CD4-positive, alpha-beta T cell treated with Interleukin-4 for 4 hours (primary cell): ENCODE data around the gene ARFRP1.

Source experiments
- DNase-seq: peaks from one replicate; pipeline ENCODE4 v3.0.0-alpha.2; 2020

ARFRP1 gene

GRCh38 chr20:63701329-63702035, 6.3 kb downstream of the ARFRP1 start:
- no peak for DNase-seq

DNA sequence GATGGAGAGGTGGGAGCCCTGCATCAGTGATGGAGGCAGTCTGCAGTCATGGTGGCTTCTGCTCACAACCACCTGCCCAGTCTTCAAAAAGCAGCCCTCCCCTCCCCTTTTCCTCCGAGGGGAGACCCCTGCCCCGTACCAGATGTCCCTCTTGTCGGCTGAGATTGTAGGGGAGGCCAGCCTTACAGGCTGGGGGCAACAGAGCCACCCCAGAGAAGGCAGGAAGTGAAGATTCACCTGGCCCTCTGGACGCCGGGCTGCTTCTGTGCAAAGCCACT, 6.8 kb downstream of the ARFRP1 start:
- no peak for DNase-seq

DNA sequence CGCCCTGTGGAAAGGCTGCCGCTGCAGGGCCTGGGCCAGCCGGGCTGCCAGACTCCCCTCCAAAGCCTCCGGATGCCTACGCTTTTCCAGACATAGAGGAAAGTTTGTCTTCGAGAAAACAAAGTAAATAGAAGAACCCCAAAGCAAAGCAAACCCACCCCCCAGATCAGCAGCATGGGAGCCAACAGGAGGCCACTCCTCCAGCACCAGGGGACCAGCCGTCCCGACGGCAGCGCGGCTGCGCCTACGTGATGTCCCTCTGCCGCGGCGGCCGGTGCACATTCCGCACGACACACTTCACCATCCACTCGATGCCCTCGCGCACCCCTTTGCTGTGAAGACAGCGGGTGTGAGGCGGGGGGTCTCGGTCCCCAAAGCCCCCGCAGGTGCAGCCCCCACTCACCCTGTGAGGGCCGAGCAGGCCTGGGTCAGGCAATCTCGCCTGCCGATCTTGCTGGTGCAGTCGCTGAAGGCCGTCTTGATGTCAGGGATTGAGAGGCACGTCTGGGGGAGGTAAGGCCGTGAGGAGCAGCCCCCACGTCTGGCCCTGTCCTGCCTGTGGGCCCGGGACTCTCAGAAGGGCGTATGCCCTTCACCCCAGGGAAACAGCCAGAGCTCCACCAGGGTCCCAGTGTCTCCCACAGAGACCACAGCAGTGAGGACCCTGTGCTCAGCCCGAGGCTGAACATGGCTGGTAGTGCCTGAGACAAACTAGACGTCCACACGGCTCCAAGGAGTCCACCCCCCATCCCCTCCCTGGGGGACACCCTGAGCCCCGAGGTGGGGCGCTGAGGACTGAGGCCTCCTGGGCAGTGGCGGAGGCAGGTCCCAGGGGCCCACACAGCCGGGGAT, 7.4 kb downstream of the ARFRP1 start:
- no peak for DNase-seq

GRCh38 chr20:63699466-63700198, 8.1 kb downstream of the ARFRP1 start:
- DNase-seq = no peak

- peak; percentile 39 for DNase-seq
These were observed 8.9 kb downstream of the ARFRP1 start for GRCh38 chr20:63698739-63699465.

GRCh38 chr20:63697868-63698545, 9.8 kb downstream of the ARFRP1 start:
- DNase-seq = no peak

- DNase-seq = no peak
These were observed 10.4 kb downstream of the ARFRP1 start for GRCh38 chr20:63697357-63697867.

DNA sequence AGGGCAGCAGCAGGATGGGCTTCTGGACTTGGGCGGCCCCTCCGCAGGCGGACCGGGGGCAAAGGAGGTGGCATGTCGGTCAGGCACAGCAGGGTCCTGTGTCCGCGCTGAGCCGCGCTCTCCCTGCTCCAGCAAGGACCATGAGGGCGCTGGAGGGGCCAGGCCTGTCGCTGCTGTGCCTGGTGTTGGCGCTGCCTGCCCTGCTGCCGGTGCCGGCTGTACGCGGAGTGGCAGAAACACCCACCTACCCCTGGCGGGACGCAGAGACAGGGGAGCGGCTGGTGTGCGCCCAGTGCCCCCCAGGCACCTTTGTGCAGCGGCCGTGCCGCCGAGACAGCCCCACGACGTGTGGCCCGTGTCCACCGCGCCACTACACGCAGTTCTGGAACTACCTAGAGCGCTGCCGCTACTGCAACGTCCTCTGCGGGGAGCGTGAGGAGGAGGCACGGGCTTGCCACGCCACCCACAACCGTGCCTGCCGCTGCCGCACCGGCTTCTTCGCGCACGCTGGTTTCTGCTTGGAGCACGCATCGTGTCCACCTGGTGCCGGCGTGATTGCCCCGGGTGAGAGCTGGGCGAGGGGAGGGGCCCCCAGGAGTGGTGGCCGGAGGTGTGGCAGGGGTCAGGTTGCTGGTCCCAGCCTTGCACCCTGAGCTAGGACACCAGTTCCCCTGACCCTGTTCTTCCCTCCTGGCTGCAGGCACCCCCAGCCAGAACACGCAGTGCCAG, 11.0 kb downstream of the ARFRP1 start, which contains the start of gene TNFRSF6B:
TSS of gene TNFRSF6B (plus strand) at position 25 of the 729 bp plus-strand sequence. CDS start at position 141, 116 bp downstream.
- no peak for DNase-seq

DNA sequence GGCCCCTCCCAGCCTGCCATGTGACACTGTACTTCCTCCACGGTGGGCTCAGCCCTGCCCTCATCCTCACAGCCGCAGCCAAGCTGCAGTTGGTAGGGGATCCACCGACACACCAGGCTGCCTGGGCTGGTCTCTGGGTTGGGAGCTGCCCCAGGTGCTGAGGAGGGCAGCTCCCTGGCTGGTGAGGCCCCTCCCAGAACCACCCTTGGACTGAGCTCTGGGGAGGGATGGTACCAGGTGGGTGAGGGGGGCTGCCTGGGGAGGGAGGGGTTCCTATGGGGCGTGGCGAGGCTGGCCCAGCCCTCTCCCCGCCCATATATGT, 11.5 kb downstream of the ARFRP1 start:
- DNase-seq = no peak

- no peak for DNase-seq
These were observed 12.1 kb downstream of the ARFRP1 start for GRCh38 chr20:63695424-63696305.

DNA sequence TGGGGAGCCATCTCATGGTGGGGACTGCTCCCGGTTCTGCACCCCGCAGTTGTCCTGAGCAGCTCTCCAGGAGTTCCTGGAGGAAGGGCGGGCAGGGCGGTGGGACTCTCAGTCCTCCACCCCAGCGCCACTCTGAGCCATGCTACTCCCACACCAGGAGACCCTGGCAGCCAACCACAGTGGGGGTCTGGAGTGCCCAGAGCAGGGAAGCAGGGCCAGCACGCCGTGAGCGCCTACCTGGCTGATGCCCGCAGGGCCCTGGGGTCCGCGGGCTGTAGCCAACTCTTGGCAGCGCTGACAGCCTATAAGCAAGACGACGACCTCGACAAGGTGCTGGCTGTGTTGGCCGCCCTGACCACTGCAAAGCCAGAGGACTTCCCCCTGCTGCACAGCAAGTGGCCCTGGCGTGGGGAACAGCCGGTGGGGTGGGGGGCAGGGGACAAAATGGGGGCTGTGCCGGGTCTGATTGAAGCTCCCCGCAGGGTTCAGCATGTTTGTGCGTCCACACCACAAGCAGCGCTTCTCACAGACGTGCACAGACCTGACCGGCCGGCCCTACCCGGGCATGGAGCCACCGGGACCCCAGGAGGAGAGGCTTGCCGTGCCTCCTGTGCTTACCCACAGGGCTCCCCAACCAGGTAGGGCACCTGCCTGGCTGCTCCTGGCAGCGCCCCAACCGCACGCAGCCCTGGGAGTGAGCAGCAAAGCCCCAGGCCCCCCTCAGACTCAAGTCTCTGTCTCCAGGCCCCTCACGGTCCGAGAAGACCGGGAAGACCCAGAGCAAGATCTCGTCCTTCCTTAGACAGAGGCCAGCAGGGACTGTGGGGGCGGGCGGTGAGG, 13.0 kb downstream of the ARFRP1 start:
- no peak for DNase-seq

DNA sequence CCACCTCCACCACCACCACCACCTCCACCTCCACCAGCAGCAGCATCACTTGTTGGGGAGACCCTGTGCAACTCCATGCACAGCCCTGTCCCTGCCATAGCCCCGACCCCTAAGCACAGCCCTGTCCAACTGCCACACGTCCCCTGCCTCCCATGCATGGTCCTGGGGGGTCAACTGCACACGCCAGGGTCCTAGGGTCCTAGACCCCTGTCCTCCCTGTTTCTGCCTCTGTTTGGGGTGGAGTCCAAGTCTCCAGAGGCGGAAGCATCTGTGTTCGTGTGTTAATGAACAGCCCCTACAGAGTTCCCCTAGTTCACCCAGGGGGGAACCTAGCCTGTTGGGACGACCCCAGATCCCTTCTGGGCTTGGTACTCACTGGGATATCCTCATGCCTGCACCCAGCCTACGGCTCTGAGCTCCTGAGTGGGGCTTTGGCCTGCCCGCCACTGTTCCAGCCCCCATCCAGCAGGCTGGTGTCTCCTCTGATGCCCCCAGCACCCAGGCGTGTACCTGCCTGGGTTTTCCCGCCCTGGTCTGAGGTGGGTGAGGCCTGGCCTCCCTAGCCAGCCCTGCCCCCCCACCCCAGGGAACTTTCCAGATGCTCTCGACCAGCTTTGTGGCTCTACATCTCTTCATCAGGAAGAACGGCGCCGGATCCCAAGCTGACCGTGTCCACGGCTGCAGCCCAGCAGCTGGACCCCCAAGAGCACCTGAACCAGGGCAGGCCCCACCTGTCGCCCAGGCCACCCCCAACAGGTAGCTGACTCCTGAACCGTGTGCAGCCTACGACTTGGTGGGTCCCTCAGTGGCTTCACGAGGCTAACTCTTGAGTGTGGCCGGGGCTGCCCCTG, 13.8 kb downstream of the ARFRP1 start:
- DNase-seq = no peak

DNA sequence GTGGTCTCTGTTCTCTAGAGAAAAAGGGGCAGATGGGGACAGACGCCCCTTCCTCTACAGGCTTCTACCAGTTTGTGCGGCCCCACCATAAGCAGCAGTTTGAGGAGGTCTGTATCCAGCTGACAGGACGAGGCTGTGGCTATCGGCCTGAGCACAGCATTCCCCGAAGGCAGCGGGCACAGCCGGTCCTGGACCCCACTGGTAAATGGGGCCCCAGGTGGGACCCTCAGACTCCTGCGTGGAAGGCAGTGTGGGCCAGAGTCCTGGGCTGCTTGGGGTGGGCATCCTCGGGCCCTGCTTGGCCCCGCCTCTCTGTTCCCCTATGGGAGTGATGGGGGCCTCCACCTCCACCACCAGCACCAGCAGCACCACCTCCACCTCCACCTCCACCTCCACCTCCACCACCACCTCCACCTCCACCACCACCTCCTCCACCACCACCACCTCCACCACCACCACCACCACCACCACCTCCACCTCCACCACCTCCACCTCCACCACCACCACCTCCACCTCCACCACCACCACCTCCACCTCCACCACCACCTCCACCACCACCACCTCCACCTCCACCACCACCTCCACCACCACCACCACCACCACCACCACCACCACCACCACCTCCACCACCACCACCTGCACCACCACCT, 14.6 kb downstream of the ARFRP1 start:
- DNase-seq = no peak

GRCh38 chr20:63692436-63693082, 15.2 kb downstream of the ARFRP1 start:
- no peak for DNase-seq

GRCh38 chr20:63691711-63692435, 15.9 kb downstream of the ARFRP1 start:
- DNase-seq = no peak

DNA sequence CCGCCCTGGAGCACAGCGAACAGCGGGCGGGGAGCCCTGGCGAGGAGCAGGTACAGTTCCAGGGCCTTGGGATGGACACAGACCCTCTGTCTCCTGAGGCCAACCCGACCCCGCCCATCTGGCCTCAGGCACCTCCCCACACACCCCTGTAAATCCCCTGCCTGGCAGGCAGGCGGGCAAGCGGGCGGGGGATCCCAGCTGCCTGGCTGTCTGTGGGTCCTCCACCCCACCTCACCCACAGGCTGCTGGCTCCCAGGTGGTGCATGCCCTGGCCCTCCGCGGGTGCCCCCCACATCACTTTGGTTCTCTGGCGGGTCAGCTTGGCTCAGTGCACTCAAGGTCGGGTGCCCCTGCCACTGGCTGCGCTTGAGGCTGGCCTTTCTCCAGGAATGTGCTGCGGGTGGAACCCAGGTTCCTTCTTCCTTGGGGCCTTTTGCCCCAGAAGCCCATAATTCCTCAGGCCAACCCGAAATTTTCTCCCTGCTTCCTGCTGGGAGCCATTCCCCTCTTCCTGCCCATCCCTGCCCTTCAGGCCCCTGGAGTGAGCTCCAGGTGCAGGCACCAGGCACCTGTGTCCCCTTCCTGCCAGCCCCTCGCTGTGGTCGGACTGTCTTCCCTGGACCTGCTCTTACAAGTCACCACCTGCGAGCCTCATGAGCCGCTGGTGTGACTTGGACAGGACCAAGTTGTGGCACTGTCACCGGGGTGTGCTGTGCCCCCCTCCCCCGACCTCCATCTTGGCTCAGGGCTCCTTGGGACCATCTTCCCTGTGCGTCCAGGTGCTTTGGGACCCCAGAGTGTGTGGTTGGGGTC, 16.7 kb downstream of the ARFRP1 start:
- no peak for DNase-seq
